NCI-H2107 (cell line): Measurements from ENCODE around the gene NLRP3.
"Not testable (repeated sequence)": the region's sequence is repeated elsewhere in the genome, so short reads cannot be mapped to it uniquely, and the experiment has no call there.

ENCODE experiments used
- DNase-seq: peaks from one replicate; lab custom pipeline; 2025; lab: John Stamatoyannopoulos, UW

Gene NLRP3

DNA sequence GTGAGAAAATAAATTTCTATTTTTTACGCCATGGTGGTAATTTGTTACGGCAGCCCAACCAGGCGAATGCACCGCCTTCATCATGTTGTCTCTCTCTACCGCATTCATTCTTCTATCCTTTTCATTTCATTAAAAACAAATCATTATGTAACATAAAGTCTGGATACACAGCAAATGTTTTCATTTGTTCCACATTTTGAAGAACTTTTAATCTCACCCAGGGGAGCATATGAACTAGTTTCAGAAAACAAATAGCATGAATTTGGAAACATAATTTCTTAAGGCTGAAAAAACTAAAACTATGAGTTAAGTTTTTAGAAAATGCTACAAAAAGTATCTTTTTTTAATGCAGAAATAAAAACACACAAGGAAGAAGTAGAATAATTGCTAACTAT is 53.2 kb downstream of the NLRP3 start:
- DNase-seq, result no peak

DNA sequence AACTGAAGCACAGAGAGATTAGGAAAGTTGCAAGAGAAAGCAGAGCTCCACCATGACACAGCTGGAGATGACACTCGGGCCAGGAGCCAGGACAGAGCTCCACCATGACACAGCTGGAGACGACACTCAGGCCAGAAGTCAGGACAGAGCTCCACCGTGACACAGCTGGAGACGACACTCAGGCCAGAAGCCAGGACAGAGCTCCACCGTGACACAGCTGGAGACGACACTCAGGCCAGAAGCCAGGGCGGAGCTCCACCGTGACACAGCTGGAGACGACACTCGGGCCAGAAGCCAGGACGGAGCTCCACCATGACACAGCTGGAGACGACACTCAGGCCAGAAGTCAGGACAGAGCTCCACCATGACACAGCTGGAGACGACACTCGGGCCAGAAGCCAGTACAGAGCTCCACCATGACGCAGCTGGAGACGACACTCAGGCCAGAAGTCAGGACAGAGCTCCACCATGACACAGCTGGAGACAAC is 55.0 kb downstream of the NLRP3 start:
- DNase-seq, result not testable (repeated sequence)

DNA sequence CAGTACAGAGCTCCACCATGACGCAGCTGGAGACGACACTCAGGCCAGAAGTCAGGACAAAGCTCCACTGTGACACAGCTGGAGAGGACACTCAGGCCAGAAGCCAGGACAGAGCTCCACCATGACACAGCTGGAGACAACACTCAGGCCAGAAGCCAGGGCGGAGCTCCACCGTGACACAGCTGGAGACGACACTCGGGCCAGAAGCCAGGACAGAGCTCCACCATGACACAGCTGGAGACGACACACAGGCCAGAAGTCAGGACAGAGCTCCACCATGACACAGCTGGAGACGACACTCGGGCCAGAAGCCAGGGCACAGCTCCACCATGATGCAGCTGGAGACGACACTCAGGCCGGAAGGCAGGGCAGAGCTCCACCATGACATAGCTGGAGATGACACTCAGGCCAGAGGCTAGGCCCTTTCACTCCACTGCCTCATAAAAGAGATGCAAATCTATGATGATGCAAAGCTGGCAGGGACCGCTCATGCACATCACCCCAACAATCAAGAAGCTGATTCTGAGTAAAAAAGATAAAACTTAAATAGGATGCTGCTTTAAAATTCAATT is 55.6 kb downstream of the NLRP3 start:
- no peak for DNase-seq

DNA sequence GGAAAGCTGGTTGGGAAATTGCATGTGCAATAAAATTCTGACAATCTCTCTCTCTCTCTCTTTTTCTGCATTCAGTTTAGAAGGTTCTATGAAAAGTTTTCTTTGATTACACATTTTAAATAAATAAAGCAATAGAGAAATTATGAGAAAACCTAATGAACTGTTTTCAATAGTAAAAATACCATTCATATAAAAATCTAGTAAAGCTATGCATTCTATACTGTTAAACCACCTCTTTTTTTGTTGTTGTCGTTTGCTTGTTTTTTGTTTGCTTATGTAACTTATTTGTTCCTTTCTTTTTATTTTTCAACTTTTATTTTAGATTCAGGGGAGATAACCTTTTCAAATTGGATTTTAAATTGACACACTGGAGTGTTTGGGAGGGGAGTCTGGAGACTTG is 56.1 kb downstream of the NLRP3 start:
- no peak for DNase-seq

DNA sequence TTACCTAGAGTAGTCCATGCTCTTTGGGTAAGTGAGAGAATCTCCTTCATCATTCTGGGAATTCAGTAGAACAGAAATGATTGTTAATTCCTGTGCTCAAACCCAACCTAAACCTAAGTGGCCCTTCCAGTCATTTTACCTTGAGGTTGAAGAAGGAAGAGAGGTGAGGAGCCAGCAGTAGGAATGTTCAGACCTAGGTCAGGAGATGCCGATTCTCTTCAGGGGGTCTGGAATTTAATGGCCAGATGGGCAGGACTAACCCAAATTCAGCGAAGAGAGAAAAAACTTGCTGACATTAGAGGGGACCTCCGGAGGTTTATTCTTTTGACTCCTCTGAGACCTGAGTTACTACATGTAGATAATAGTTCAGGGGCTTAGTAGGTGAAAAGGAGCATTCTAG is 58.4 kb downstream of the NLRP3 start:
- DNase-seq, result no peak

DNA sequence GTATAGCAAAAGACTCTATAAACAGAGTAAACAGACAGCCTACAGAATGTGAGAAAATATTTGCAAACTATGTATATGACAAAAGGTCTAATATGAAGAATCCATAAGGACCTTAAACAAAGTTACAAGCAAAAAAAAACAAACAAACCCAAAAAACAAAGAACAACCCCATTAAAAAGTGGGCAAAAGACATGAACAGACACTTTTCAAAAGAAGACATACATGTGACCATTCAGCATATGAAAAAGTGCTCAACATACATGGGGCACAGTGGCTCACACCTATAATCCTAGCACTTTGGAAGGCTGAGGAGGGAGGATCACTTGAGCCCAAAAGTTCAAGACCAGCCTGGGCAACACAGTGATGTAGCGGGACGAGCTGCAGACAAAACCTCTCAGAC is 59.8 kb downstream of the NLRP3 start:
- no peak for DNase-seq

DNA sequence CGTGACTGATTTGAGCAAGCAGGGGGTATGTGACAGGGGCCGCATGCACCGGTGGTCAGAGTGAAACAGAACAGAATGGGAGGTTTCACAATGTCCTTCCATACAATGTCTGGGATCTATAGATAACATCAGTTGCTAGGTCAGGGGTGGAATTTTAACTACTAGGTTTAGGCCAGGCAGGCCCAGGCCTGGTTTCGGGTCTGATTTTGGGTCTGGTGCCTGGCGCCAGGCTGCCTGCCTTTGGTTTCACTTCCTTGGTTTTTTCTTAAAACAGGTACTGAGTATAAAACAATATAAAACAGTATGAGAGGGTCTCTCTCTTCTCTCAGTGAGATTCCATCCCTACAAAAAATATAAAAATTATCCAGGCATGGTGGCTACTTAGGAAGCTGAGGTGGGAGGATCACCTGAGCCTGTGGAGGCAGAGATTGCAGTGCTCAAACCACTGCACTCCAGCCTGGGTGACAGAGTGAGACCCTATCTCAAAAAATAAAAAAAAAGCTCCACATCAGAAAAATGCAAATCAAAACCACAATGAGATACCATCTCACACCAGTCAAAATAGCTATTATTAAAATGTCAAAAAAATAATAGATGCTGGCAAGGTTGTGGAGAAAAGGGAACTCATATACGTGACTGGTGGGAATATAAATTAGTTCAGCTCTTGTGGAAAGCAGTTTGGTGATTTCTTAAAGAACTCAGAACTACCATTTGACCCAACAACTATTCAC is 60.5 kb downstream of the NLRP3 start:
- DNase-seq, result not testable (repeated sequence)

DNA sequence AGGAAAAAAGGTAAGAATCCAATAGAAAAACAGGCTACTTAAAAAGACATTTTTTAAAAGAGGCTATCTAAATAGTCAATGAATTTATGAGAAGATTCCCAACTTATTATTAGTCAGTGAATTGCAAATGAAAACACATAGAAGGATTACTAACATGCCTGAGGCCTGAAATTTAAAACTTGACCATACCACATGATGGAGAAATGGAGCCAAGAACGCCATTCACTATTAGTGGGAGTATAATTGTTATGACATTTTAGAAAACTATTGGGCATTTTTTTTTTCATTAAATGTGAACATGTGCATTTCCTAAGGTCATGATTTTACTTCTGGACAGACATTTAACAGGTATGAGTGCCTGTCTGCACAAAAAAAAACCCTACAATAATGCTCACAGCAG is 66.8 kb downstream of the NLRP3 start:
- no peak for DNase-seq

DNA sequence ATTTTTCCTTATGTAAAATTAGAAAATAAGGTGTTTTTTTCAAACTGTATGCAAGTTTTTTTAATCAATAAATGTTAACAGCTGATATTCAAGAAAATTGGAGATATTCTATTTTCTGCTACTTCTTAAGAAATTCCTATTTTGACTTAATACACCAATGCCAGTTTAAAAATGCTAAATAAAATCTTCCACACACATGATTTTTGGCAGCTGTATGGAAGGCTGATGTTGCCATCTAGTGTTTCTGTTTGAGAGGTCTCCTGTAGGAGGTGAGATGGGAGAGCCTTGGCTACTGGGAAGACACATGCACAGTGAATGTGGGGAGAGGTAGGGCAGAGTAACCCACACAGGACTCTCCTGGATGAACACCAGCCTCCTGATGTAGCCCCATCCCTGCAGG is 71.1 kb downstream of the NLRP3 start:
- no peak for DNase-seq

DNA sequence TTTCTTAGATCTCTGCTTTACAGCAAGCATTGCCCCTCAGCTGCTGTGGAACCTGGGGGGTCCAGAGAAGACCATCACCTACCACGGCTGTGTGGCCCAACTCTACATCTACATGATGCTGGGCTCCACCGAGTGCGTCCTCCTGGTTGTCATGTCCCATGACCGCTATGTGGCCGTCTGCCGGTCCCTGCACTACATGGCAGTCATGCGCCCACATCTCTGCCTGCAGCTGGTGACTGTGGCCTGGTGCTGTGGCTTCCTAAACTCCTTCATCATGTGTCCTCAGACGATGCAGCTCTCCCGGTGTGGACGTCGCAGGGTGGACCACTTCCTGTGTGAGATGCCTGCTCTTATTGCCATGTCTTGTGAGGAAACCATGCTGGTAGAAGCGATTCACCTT is 75.4 kb downstream of the NLRP3 start:
- DNase-seq, result no peak

DNA sequence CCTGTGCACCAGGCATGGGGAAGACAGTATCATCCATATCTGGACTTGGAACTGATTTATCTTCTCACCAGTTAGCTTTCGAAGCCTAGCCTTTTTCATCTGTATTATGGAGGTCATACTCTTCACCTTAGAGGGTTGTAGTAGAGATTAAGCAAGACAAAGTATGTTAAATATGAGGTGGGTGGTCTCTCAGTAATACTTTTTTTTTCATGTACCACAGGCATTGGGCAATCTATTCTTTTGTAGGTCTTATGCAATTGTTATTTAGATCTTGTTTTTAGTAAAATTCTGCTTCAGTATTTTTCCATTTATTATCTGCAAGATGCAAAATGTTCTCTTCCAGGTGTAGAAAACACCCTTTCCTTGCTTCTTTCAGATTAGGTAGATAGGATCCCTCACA is 77.1 kb downstream of the NLRP3 start:
- DNase-seq, result no peak

DNA sequence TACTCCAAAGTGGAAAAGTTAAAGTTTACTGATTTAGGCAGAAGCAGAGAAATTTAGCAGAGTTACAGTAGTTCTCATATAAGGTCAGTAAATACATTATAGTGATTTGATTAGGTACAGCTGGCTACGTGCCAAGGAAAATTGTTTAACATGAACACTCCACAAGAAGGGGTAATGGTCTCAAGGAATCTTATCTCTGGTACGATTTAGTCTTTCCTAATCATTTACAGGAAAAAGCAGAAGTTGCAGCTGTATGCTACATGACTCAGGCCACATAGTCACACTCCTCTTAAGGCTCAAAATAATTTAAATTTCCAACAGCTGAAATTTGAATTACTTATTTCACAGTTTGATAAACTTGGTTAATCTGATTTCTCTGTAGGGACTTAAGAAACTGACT is 78.8 kb downstream of the NLRP3 start:
- DNase-seq, result no peak

DNA sequence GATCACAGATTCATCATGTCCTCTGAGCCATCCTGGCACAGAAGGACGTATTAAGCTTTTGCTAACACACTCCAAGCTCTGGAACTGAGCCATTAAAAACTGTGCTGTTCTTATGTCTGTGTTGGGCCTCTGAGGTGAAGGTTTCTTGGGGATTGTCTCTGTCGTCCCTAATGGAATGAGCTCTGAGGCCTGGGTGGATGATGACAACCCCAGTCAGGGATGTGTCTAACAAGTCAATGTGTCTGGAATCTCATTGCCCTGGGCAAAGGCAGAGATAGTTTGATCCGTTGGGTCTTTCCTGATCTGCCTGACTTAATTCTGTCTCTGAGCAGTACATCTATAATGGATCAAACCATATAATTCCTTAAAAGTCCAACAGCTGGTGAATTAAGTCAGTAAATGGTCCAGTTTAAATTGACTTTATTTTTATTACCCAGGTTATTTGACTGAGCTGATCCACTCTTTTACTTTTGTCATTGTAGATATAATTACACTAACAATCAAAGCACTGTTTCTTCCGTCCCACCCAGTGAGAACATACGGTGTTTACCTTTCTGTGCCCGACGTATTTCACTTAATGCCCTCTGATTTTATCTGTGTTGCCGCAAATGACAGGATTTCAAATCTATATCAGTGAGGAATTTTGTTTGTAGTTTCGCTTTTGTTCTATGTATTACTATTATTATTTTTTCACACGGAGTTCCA is 80.8 kb downstream of the NLRP3 start:
- no peak for DNase-seq
